Ishikawa (cell line): ENCODE results near the gene FARS2.

Source experiments
- CEBPB ChIP-seq: IDR thresholded peaks from 2 replicates; pipeline ENCODE4 v1.6.1; 2012
- CREB1 ChIP-seq: IDR thresholded peaks from 2 replicates; pipeline ENCODE4 v1.6.1; 2012; ENCODE audit warnings: low read depth
- EGR1 ChIP-seq: IDR thresholded peaks from 2 replicates; pipeline ENCODE4 v1.6.1; 2012
- EP300 ChIP-seq: IDR thresholded peaks from 2 replicates; pipeline ENCODE4 v1.6.1; 2012; ENCODE audit warnings: borderline replicate concordance
- FOXM1 ChIP-seq: IDR thresholded peaks from 2 replicates; pipeline ENCODE4 v1.6.1; 2012; ENCODE audit warnings: low read depth, borderline replicate concordance
- MAX ChIP-seq: IDR thresholded peaks from 2 replicates; pipeline ENCODE4 v1.6.1; 2012
- NFIC ChIP-seq: IDR thresholded peaks from 2 replicates; pipeline ENCODE4 v1.6.1; 2012
- RAD21 ChIP-seq: IDR thresholded peaks from 2 replicates; pipeline ENCODE4 v1.6.1; 2012; ENCODE audit warnings: low read depth
- REST ChIP-seq: IDR thresholded peaks from 2 replicates; pipeline ENCODE4 v1.6.1; 2012; ENCODE audit warnings: low read depth, mild to moderate bottlenecking
- TAF1 ChIP-seq: IDR thresholded peaks from 2 replicates; pipeline ENCODE4 v1.6.1; 2012; ENCODE audit warnings: low read depth, mild to moderate bottlenecking
- TCF12 ChIP-seq: IDR thresholded peaks from 2 replicates; pipeline ENCODE4 v1.6.1; 2012; ENCODE audit warnings: low read depth
- TEAD4 ChIP-seq: IDR thresholded peaks from 2 replicates; pipeline ENCODE4 v1.6.1; 2012
- USF1 ChIP-seq: IDR thresholded peaks from 2 replicates; pipeline ENCODE4 v1.6.1; 2012
- YY1 ChIP-seq: IDR thresholded peaks from 2 replicates; pipeline ENCODE4 v1.6.1; 2012; ENCODE audit warnings: low read depth
- ZBTB7A ChIP-seq: IDR thresholded peaks from 2 replicates; pipeline ENCODE4 v1.6.1; 2012; ENCODE audit warnings: low read depth

Gene FARS2

GRCh38 chr6:5412017-5412416 lies 150.7 kb downstream of the FARS2 start:
- no peak for TF ChIP-seq FOXM1
- TF ChIP-seq NFIC = no peak
- no peak for TF ChIP-seq TCF12
- TF ChIP-seq MAX = no peak
- TF ChIP-seq CEBPB = no peak
- no peak for TF ChIP-seq USF1
- TF ChIP-seq TAF1 = no peak
- TF ChIP-seq EP300 = no peak
- TF ChIP-seq EGR1 = no peak
- TF ChIP-seq YY1 = no peak
- no peak for TF ChIP-seq RAD21
- TF ChIP-seq ZBTB7A = no peak
- no peak for TF ChIP-seq REST
- no peak for TF ChIP-seq TEAD4
- no peak for TF ChIP-seq CREB1

- TF ChIP-seq EP300 = no peak
- no peak for TF ChIP-seq FOXM1
- no peak for TF ChIP-seq RAD21
- TF ChIP-seq YY1 = no peak
- TF ChIP-seq USF1 = no peak
- no peak for TF ChIP-seq EGR1
- no peak for TF ChIP-seq NFIC
- no peak for TF ChIP-seq CREB1
- no peak for TF ChIP-seq TAF1
- no peak for TF ChIP-seq REST
- TF ChIP-seq TEAD4 = no peak
- no peak for TF ChIP-seq ZBTB7A
- no peak for TF ChIP-seq TCF12
- no peak for TF ChIP-seq CEBPB
- TF ChIP-seq MAX = no peak
Observed at GRCh38 chr6:5412663-5413062, 151.3 kb downstream of the FARS2 start.

GRCh38 chr6:5416250-5416649 lies 154.9 kb downstream of the FARS2 start:
- TF ChIP-seq TEAD4 = no peak
- no peak for TF ChIP-seq RAD21
- TF ChIP-seq FOXM1 = no peak
- no peak for TF ChIP-seq MAX
- no peak for TF ChIP-seq CEBPB
- TF ChIP-seq EGR1 = no peak
- no peak for TF ChIP-seq USF1
- no peak for TF ChIP-seq TAF1
- no peak for TF ChIP-seq NFIC

GRCh38 chr6:5422321-5422915 lies 161.1 kb downstream of the FARS2 start:
- TF ChIP-seq MAX (no peak), REST (peak; percentile 67), RAD21 (peak; percentile 73), USF1 (no peak)
